Activated naive CD8-positive, alpha-beta T cell treated with anti-CD3 and anti-CD28 coated beads, Interleukin-2, amount 50 U/mL, for 16 hours (primary cell): ENCODE results near the gene EFNB1.
"Not testable (repeated sequence)": the region's sequence is repeated elsewhere in the genome, so short reads cannot be mapped to it uniquely, and the experiment has no call there.

ENCODE experiments used
- DNase-seq: peaks from one replicate; pipeline ENCODE4 v3.0.0-alpha.2; 2020; ENCODE audit warnings: low read depth, low spot score

The EFNB1 gene

GRCh38 chrX:68828740-68829581 lies at the start of gene EFNB1:
Gene EFNB1 (plus strand): TSS chrX:68829021. CDS start chrX:68829777, 756 bp downstream.
- peak; percentile 58 for DNase-seq

- not testable (repeated sequence) for DNase-seq
Observed at GRCh38 chrX:68781295-68781694, 47.5 kb upstream of the EFNB1 start.

GRCh38 chrX:68784816-68785215 lies 44.0 kb upstream of the EFNB1 start:
- DNase-seq = no peak

GRCh38 chrX:68786581-68786980 lies 42.2 kb upstream of the EFNB1 start:
- DNase-seq = not testable (repeated sequence)

GRCh38 chrX:68789966-68790365 lies 38.9 kb upstream of the EFNB1 start:
- no peak for DNase-seq

- no peak for DNase-seq
Observed at GRCh38 chrX:68792083-68792482, 36.7 kb upstream of the EFNB1 start.

- DNase-seq = no peak
Observed at GRCh38 chrX:68794461-68794860, 34.4 kb upstream of the EFNB1 start.

- no peak for DNase-seq
Observed at GRCh38 chrX:68795741-68796140, 33.1 kb upstream of the EFNB1 start.

GRCh38 chrX:68798400-68798799 lies 30.4 kb upstream of the EFNB1 start:
- not testable (repeated sequence) for DNase-seq

- DNase-seq = no peak
Observed at GRCh38 chrX:68801737-68802290, 27.0 kb upstream of the EFNB1 start.

GRCh38 chrX:68807818-68808217 lies 21.0 kb upstream of the EFNB1 start:
- DNase-seq = no peak

GRCh38 chrX:68808686-68809357 lies 20.0 kb upstream of the EFNB1 start:
- no peak for DNase-seq

- no peak for DNase-seq
Observed at GRCh38 chrX:68820476-68821110, 8.2 kb upstream of the EFNB1 start.

GRCh38 chrX:68821616-68822015 lies 7.2 kb upstream of the EFNB1 start:
- no peak for DNase-seq

GRCh38 chrX:68822641-68823410 lies 6.0 kb upstream of the EFNB1 start:
- DNase-seq = no peak

- DNase-seq = no peak
Observed at GRCh38 chrX:68823413-68824151, 5.2 kb upstream of the EFNB1 start.

- no peak for DNase-seq
Observed at GRCh38 chrX:68824152-68824433, 4.7 kb upstream of the EFNB1 start.

- DNase-seq = no peak
Observed at GRCh38 chrX:68824565-68825125, 4.2 kb upstream of the EFNB1 start.

- DNase-seq = no peak
Observed at GRCh38 chrX:68826113-68826980, 2.5 kb upstream of the EFNB1 start.

GRCh38 chrX:68827256-68827655 lies 1.6 kb upstream of the EFNB1 start:
- DNase-seq = no peak
